NB4 (cell line): ENCODE data around the gene ZNF391.

Source experiments
- DNase-seq: peaks from one replicate; pipeline ENCODE4 v3.0.0; 2010; ENCODE audit warnings: low read depth
- H3K4me3 ChIP-seq: one replicate; pipeline ENCODE4 v1.5.1; 2011; ENCODE audit warnings: mild to moderate bottlenecking, low read depth, low read length, moderate library complexity
- CTCF ChIP-seq: IDR thresholded peaks from one replicate; pipeline ENCODE4 v1.5.1; 2012; ENCODE audit warnings: low read depth, low read length
- MAX ChIP-seq: IDR thresholded peaks from 2 replicates; pipeline ENCODE4 v1.6.1; 2011; ENCODE audit warnings: low read depth, low read length
- MYC ChIP-seq: IDR thresholded peaks from 2 replicates; pipeline ENCODE4 v1.6.1; 2011; ENCODE audit warnings: low read depth, low read length
- POLR2A ChIP-seq: IDR thresholded peaks from 2 replicates; pipeline ENCODE4 v1.6.1; 2011; ENCODE audit warnings: mild to moderate bottlenecking; ENCODE audit not compliant: insufficient read length; ENCODE audit errors: extremely low read depth

Gene ZNF391

GRCh38 chr6:27394073-27394472, 5.5 kb downstream of the ZNF391 start:
- TF ChIP-seq POLR2A: no peak
- TF ChIP-seq MAX: no peak
- no peak for TF ChIP-seq CTCF
- no peak for TF ChIP-seq MYC

GRCh38 chr6:27400877-27401642, 12.5 kb downstream of the ZNF391 start:
- TF ChIP-seq MAX (no peak), POLR2A (no peak), CTCF (no peak), MYC (no peak)
- no peak overlapping the region for H3K4me3 ChIP-seq
- DNase-seq: no peak

More at GRCh38 chr6:27394073-27394472, 5.5 kb downstream of the ZNF391 start:
- DNase-seq: no peak
- no peak overlapping the region for H3K4me3 ChIP-seq

- no peak overlapping the region for H3K4me3 ChIP-seq
Measured at GRCh38 chr6:27406085-27406484, 17.5 kb downstream of the ZNF391 start.

GRCh38 chr6:27407153-27407814, 18.7 kb downstream of the ZNF391 start:
- TF ChIP-seq POLR2A (no peak), MYC (no peak), CTCF (no peak), MAX (no peak)

More at GRCh38 chr6:27406085-27406484, 17.5 kb downstream of the ZNF391 start:
- TF ChIP-seq MYC: no peak
- no peak for TF ChIP-seq POLR2A
- TF ChIP-seq MAX: no peak
- TF ChIP-seq CTCF: no peak
- DNase-seq: no peak

GRCh38 chr6:27414300-27414699, 25.7 kb downstream of the ZNF391 start:
- no peak for TF ChIP-seq MYC
- TF ChIP-seq POLR2A: no peak
- no peak for TF ChIP-seq MAX
- no peak for TF ChIP-seq CTCF
- H3K4me3 ChIP-seq: no peak overlapping the region
- no peak for DNase-seq

More at GRCh38 chr6:27407153-27407814, 18.7 kb downstream of the ZNF391 start:
- no peak overlapping the region for H3K4me3 ChIP-seq
- no peak for DNase-seq
